K562 (cell line): ENCODE results near the gene OAT. TPM values are rescaled to one million over a fixed set of nuclear protein-coding genes. Genes with fewer than 3 reads are reported as not detected.
A peak's percentile ranks its signal among the peaks of the same experiment; 100 is the strongest.

Source experiments
- MAFG ChIP-seq: fragments of 450-650 bp; conservative IDR thresholded peaks from 2 replicates; pipeline ENCODE4 v1.6.1; 2016; ENCODE audit warnings: missing genetic modification characterization, missing compliant biosample characterization
- ZNF316 ChIP-seq: fragments of 450-650 bp; IDR thresholded peaks from 2 replicates; pipeline ENCODE4 v1.6.1; 2016
- polyA plus RNA-seq, 8 experiments: library from polyadenylated mRNA; depleted of rRNA in 4 of 8; stranded (reverse) in 5 of 8; unstranded in 3 of 8; fragments of >200 nt; fragmentation: Nextera tagmentation in 2 of 8; fragmentation: Illumina TruSeq in 1 of 8; extraction: Ambion mirVana in 2 of 8; extraction: Trizol in 1 of 8; gene quantifications; 2 replicates each; pipeline versions ENCODE4 v1.2.1 to v1.2.3, GENCODE V29; 2011 to 2014; ENCODE audit warnings: inconsistent platforms in 1 of 8, missing spikeins in 1 of 8
- total RNA-seq, 7 experiments: library from RNA; depleted of rRNA in 6 of 7; stranded (reverse); fragments of >200 nt in 6 of 7; fragmentation: Illumina TruSeq in 2 of 7; extraction: Trizol in 2 of 7; gene quantifications; 2 replicates each; pipeline versions ENCODE4 v1.2.1 to v1.2.3, GENCODE V29; 2011 to 2021; ENCODE audit warnings: low replicate concordance in 1 of 7
- TF ChIP-seq, protein P1 (sequence below), 2 experiments: fragments of 450-650 bp; formaldehyde crosslinking in 1 of 2; IDR thresholded peaks; 2 replicates each; pipeline versions ENCODE4 v1.4.0 to v1.6.1; 2014 to 2020; ENCODE audit warnings: mild to moderate bottlenecking in 2 of 2, borderline replicate concordance in 1 of 2, low read depth in 1 of 2

OAT gene
- total and polyA plus RNA-seq, 9 of the 15 experiments (the other 6 are each of a cell fraction or from before 2014, with no cell fraction given) = 100 to 312 (median 163) TPM

DNA sequence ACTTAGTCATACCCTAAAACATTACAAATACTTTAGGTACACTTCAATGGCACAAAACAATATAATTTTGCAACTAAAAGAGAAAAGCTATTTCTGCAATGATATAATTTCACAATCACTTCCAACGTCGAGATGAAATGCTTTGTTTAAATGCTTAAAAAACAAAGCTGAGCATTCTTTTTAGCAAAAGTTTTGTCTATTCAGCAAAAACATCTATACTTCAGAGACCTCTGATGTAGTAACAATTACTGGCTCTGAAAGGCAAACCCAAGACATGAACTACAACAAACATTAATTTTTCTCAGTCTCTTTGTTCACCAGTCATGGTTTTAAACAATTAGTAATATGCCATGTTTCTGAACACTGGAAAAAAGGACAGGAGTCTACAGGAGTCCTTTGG lies 16.4 kb downstream of the OAT start (continued):
- TF ChIP-seq, protein P1, sequence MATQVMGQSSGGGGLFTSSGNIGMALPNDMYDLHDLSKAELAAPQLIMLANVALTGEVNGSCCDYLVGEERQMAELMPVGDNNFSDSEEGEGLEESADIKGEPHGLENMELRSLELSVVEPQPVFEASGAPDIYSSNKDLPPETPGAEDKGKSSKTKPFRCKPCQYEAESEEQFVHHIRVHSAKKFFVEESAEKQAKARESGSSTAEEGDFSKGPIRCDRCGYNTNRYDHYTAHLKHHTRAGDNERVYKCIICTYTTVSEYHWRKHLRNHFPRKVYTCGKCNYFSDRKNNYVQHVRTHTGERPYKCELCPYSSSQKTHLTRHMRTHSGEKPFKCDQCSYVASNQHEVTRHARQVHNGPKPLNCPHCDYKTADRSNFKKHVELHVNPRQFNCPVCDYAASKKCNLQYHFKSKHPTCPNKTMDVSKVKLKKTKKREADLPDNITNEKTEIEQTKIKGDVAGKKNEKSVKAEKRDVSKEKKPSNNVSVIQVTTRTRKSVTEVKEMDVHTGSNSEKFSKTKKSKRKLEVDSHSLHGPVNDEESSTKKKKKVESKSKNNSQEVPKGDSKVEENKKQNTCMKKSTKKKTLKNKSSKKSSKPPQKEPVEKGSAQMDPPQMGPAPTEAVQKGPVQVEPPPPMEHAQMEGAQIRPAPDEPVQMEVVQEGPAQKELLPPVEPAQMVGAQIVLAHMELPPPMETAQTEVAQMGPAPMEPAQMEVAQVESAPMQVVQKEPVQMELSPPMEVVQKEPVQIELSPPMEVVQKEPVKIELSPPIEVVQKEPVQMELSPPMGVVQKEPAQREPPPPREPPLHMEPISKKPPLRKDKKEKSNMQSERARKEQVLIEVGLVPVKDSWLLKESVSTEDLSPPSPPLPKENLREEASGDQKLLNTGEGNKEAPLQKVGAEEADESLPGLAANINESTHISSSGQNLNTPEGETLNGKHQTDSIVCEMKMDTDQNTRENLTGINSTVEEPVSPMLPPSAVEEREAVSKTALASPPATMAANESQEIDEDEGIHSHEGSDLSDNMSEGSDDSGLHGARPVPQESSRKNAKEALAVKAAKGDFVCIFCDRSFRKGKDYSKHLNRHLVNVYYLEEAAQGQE (IDR thresholded peaks at IDR 0.05; ENCODE audit: borderline replicate concordance) = no peak
- TF ChIP-seq, protein P1 (CRISPR knock-in tag; IDR thresholded peaks at IDR 0.05; ENCODE audit: low read depth) = no peak
- peak; percentile 83 for TF ChIP-seq ZNF316
- peak; percentile 64 for TF ChIP-seq MAFG (tag)
